COR-L47 (cell line): ENCODE measurements around the gene TMEM151A.

Source experiments
- DNase-seq: peaks from one replicate; lab custom pipeline; 2025; lab: John Stamatoyannopoulos, UW

Gene TMEM151A

GRCh38 chr11:66283461-66284105 is 8.1 kb upstream of the TMEM151A start:
- no peak for DNase-seq

- no peak for DNase-seq
Measured at GRCh38 chr11:66284526-66285078, 7.1 kb upstream of the TMEM151A start.

- DNase-seq = no peak
Measured at GRCh38 chr11:66285250-66285947, 6.3 kb upstream of the TMEM151A start.

- no peak for DNase-seq
Measured at GRCh38 chr11:66286699-66287098, 5.0 kb upstream of the TMEM151A start.

GRCh38 chr11:66287211-66287888 is 4.3 kb upstream of the TMEM151A start:
- no peak for DNase-seq

- no peak for DNase-seq
Measured at GRCh38 chr11:66287889-66288670, 3.6 kb upstream of the TMEM151A start.

GRCh38 chr11:66288671-66289547 is 2.8 kb upstream of the TMEM151A start, which contains the start of gene YIF1A:
YIF1A (minus strand) TSS chr11:66289143; CDS start chr11:66288985, 158 bp downstream.
- DNase-seq = peak; percentile 99

- DNase-seq = peak; percentile 85
Measured at GRCh38 chr11:66289548-66290329, 2.0 kb upstream of the TMEM151A start.

GRCh38 chr11:66290330-66290621 is 1.4 kb upstream of the TMEM151A start:
- DNase-seq = no peak

GRCh38 chr11:66291303-66291705 is 390 bp upstream of the TMEM151A start:
- no peak for DNase-seq

GRCh38 chr11:66292543-66293332 is 1.0 kb downstream of the TMEM151A start:
- no peak for DNase-seq

GRCh38 chr11:66293352-66293751 is 1.7 kb downstream of the TMEM151A start:
- DNase-seq = no peak

GRCh38 chr11:66293777-66294625 is 2.3 kb downstream of the TMEM151A start:
- no peak for DNase-seq

- DNase-seq = no peak
Measured at GRCh38 chr11:66294626-66295620, 3.2 kb downstream of the TMEM151A start.

- no peak for DNase-seq
Measured at GRCh38 chr11:66297610-66298009, 5.9 kb downstream of the TMEM151A start.

- DNase-seq = no peak
Measured at GRCh38 chr11:66299186-66299585, 7.5 kb downstream of the TMEM151A start.

GRCh38 chr11:66302656-66303055 is 11.0 kb downstream of the TMEM151A start:
- DNase-seq = no peak
